IMR-90 (cell line): Measurements from ENCODE around the gene SYS1. TPM values are rescaled to one million over a fixed set of nuclear protein-coding genes. Genes with fewer than 3 reads are reported as not detected.

ENCODE experiments used
- ATAC-seq: fragments of 200-7000 bp; cut with Tn5 transposase; 2 replicates; pipeline ENCODE4 v1.9.1; 2020; ENCODE audit warnings: low read depth, mild to moderate bottlenecking, moderate library complexity
- BruUV-seq: library from RNA; stranded (reverse); fragments of 400-500 nt; replicated peaks from 2 replicates; lab custom pipeline; 2021; lab: Mats Ljungman, UMichigan
- CTCF ChIA-PET: fragments of 300-600 bp; formaldehyde crosslinking; extraction: SDS; loops from one replicate; lab custom pipeline; 2021; ENCODE audit warnings: antibody characterized with exemption; lab: Yijun Ruan, JAX
- POLR2A ChIA-PET: fragments of 300-600 bp; sonication (Branson Sonifier 250); formaldehyde crosslinking; loops from one replicate; lab custom pipeline; 2022; ENCODE audit warnings: antibody characterized with exemption; ENCODE audit not compliant: unreplicated experiment; lab: Charles Lee
- DNase-seq: peaks from one replicate; pipeline ENCODE4 v3.0.0; 2013
- H2AFZ ChIP-seq: replicated peaks from 2 replicates; pipeline ENCODE3; 2013; ENCODE audit warnings: low read length, mild to moderate bottlenecking; ENCODE audit not compliant: poor library complexity
- H2AK5ac ChIP-seq: 2 replicates; pipeline ENCODE4 v1.6.1; 2013; ENCODE audit warnings: low read depth, low read length, inconsistent platforms
- H2AK9ac ChIP-seq: replicated peaks from 2 replicates; pipeline ENCODE3; 2013; ENCODE audit warnings: mild to moderate bottlenecking, low read depth, low read length, moderate library complexity; ENCODE audit not compliant: poor library complexity
- H2BK120ac ChIP-seq: 2 replicates; pipeline ENCODE4 v1.6.1; 2013; ENCODE audit warnings: low read depth, low read length, inconsistent platforms
- H2BK15ac ChIP-seq: 3 replicates; pipeline ENCODE4 v1.6.1; 2013; ENCODE audit warnings: low read depth, low read length, inconsistent platforms
- H2BK20ac ChIP-seq: 2 replicates; pipeline ENCODE4 v1.6.1; 2013; ENCODE audit warnings: low read depth, mild to moderate bottlenecking, inconsistent platforms, low read length, moderate library complexity
- H2BK5ac ChIP-seq: 2 replicates; pipeline ENCODE4 v1.6.1; 2013; ENCODE audit warnings: mild to moderate bottlenecking, low read depth, low read length, inconsistent platforms; ENCODE audit not compliant: poor library complexity, severe bottlenecking
- H3K14ac ChIP-seq: replicated peaks from 2 replicates; pipeline ENCODE4 v1.6.1; 2013; ENCODE audit warnings: low read depth, low read length, inconsistent platforms
- H3K18ac ChIP-seq: 2 replicates; pipeline ENCODE4 v1.6.1; 2013; ENCODE audit warnings: low read depth, low read length, control low read depth
- H3K23ac ChIP-seq: 2 replicates; pipeline ENCODE4 v1.6.1; 2013; ENCODE audit warnings: low read depth, low read length, inconsistent platforms
- H3K27ac ChIP-seq: 2 replicates; pipeline ENCODE4 v1.5.1; 2013; ENCODE audit warnings: mild to moderate bottlenecking, control low read depth, low read length; ENCODE audit not compliant: insufficient read depth
- H3K27me3 ChIP-seq: 2 replicates; pipeline ENCODE4 v1.6.1; 2013; ENCODE audit warnings: low read length; ENCODE audit not compliant: control insufficient read depth, insufficient read depth
- H3K36me3 ChIP-seq: 2 replicates; pipeline ENCODE4 v1.6.1; 2013; ENCODE audit warnings: low read length, mixed read lengths; ENCODE audit not compliant: control insufficient read depth, insufficient read depth
- H3K4ac ChIP-seq: 2 replicates; pipeline ENCODE4 v1.6.1; 2013; ENCODE audit warnings: low read depth, low read length, inconsistent platforms
- H3K4me1 ChIP-seq: 2 replicates; pipeline ENCODE4 v1.6.1; 2013; ENCODE audit warnings: low read length, mixed read lengths; ENCODE audit not compliant: control insufficient read depth, insufficient read depth
- H3K4me2 ChIP-seq: 2 replicates; pipeline ENCODE4 v1.6.1; 2013; ENCODE audit warnings: low read depth, mild to moderate bottlenecking, control low read depth, low read length, moderate library complexity
- H3K4me3 ChIP-seq: 2 replicates; pipeline ENCODE4 v1.5.1; 2013; ENCODE audit warnings: low read depth, mild to moderate bottlenecking, control low read depth, low read length, moderate library complexity; ENCODE audit not compliant: insufficient read depth
- H3K56ac ChIP-seq: 2 replicates; pipeline ENCODE4 v1.6.1; 2013; ENCODE audit warnings: low read length, inconsistent platforms; ENCODE audit not compliant: insufficient read depth; ENCODE audit errors: extremely low read depth
- H3K79me1 ChIP-seq, 2 experiments: 2 replicates each; pipeline ENCODE4 v1.6.1; 2013; ENCODE audit warnings: low read length in 2 of 2, inconsistent platforms in 1 of 2, low read depth in 1 of 2
- H3K9ac ChIP-seq: 2 replicates; pipeline ENCODE4 v1.6.1; 2013; ENCODE audit warnings: low read depth, low read length, control low read depth
- H3K9me1 ChIP-seq: 2 replicates; pipeline ENCODE4 v1.6.1; 2013; ENCODE audit warnings: low read length, inconsistent platforms; ENCODE audit not compliant: insufficient read depth
- H3K9me3 ChIP-seq: 2 replicates; pipeline ENCODE4 v1.6.1; 2013; ENCODE audit warnings: low read length; ENCODE audit not compliant: control insufficient read depth, insufficient read depth
- H4K20me1 ChIP-seq: 2 replicates; pipeline ENCODE4 v1.6.1; 2013; ENCODE audit warnings: low read length, inconsistent platforms; ENCODE audit not compliant: insufficient read depth
- H4K5ac ChIP-seq: 2 replicates; pipeline ENCODE4 v1.6.1; 2013; ENCODE audit warnings: mild to moderate bottlenecking, low read depth, low read length, control low read depth
- H4K8ac ChIP-seq, 2 experiments: 2 replicates each; pipeline ENCODE4 v1.6.1; 2013; ENCODE audit warnings: low read depth in 2 of 2, low read length in 2 of 2, control low read depth in 1 of 2, inconsistent platforms in 1 of 2
- H4K91ac ChIP-seq: 2 replicates; pipeline ENCODE4 v1.6.1; 2013; ENCODE audit warnings: low read depth, low read length, inconsistent platforms; ENCODE audit not compliant: insufficient read depth
- BHLHE40 ChIP-seq: fragments of 150-350 bp; IDR thresholded peaks from 2 replicates; pipeline ENCODE4 v1.6.1; 2016; ENCODE audit warnings: mild to moderate bottlenecking, low read depth, low read length
- CEBPB ChIP-seq: IDR thresholded peaks from 2 replicates; pipeline ENCODE4 v1.6.1; 2012; ENCODE audit warnings: low read depth, low read length, improper control_type of control experiment
- MAFK ChIP-seq: IDR thresholded peaks from 2 replicates; pipeline ENCODE4 v1.6.1; 2012; ENCODE audit warnings: low read depth, low read length, improper control_type of control experiment
- NFE2L2 ChIP-seq: fragments of 150-350 bp; IDR thresholded peaks from 2 replicates; pipeline ENCODE4 v1.6.1; 2016; ENCODE audit warnings: low read depth, mild to moderate bottlenecking, low read length
- SMC3 ChIP-seq: fragments of 150-350 bp; IDR thresholded peaks from 2 replicates; pipeline ENCODE4 v1.6.1; 2016; ENCODE audit warnings: low read depth, mild to moderate bottlenecking, antibody characterized with exemption, low read length, moderate library complexity
- WGBS, 2 experiments: methylation state at CpG; one replicate each; pipeline versions ENCODE4 v1.1.5 to v1.1.7; 2013; ENCODE audit warnings: missing lambda C conversion rate in 2 of 2; ENCODE audit not compliant: insufficient read length in 1 of 2; ENCODE audit errors: extremely low coverage in 2 of 2; 5-methylcytosine and 5-hydroxymethylcytosine counted together
- dilution Hi-C: fragments of 300-500 bp; cut with HindIII; formaldehyde crosslinking; loops from one replicate; pipeline ENCODE4 v1.14.3; 2018; ENCODE audit warnings: low sequenced_read_pairs; ENCODE audit not compliant: unreplicated experiment
- in situ Hi-C: fragments of 300-500 bp; cut with MboI; formaldehyde crosslinking; loops from 3 replicates; pipeline ENCODE4 v1.14.3; 2019; ENCODE audit warnings: low sequenced_read_pairs, inconsistent platforms, mixed read lengths
- intact Hi-C: fragments of 100-400 bp; cut with micrococcal nuclease; formaldehyde crosslinking; loops from 2 replicates; pipeline ENCODE4 v1.10.0; 2022
- polyA plus RNA-seq, 3 experiments: library from polyadenylated mRNA; depleted of rRNA; stranded (reverse); fragments of >200 nt; gene quantifications; 2 replicates each; pipeline ENCODE4 v1.2.3, GENCODE V29; 2012; ENCODE audit warnings: low replicate concordance in 1 of 3
- total RNA-seq: library from RNA; depleted of rRNA; stranded (reverse); fragments of >200 nt; gene quantifications from 2 replicates; pipeline ENCODE4 v1.2.3, GENCODE V29; 2012
- TF ChIP-seq, protein P1 (sequence below): conservative IDR thresholded peaks from 2 replicates; pipeline ENCODE4 v1.5.1; 2012; ENCODE audit warnings: mild to moderate bottlenecking, low read depth, low read length, improper control_type of control experiment

The SYS1 gene
- total and polyA plus RNA-seq, 2 of the 4 experiments (the other 2 are of a cell fraction), result 12.9 to 24.6 TPM

- H3K4ac ChIP-seq, result peak overlapping the region; percentile 54
- CTCF ChIA-PET, result no interaction called here
- intact Hi-C loops, result no loop called here
Measured at GRCh38 chr20:45345104-45345936, 17.6 kb upstream of the SYS1 start.

More at GRCh38 chr20:45345104-45345936, 17.6 kb upstream of the SYS1 start:
- Histone ChIP-seq H3K14ac (peak overlapping the region; percentile 94), H4K20me1 (peaks cover 42% of the 10 kb centered on the region), H3K9me3 (no peaks in the 10 kb centered on the region), H2BK5ac (peak overlapping the region; percentile 73), H2BK15ac (peak overlapping the region; percentile 32; the same call in 2 of the 3 replicates), H3K4me1 (peaks cover 48% of the 10 kb centered on the region), H3K79me1 (peaks cover 0 to 74% of the 10 kb centered on the region in 2 experiments; a peak in 3 of 4 replicates), H4K8ac (peak overlapping the region; percentile 32 to 43; a peak in 2 of 4 replicates), H2AK9ac (peak overlapping the region; percentile 43), H4K5ac (peak overlapping the region; percentile 39; the same call in 1 of the 2 replicates), H2BK120ac (peak overlapping the region; percentile 84), H3K36me3 (peaks cover 16% of the 10 kb centered on the region), H3K23ac (peak overlapping the region; percentile 92), H3K9me1 (peaks cover 20% of the 10 kb centered on the region; the same call in 1 of the 2 replicates), H4K91ac (peak overlapping the region; percentile 80), H3K56ac (peak overlapping the region; percentile 24), H2AFZ (no peak overlapping the region), H3K27me3 (no peaks in the 10 kb centered on the region), H2AK5ac (peak overlapping the region; percentile 63; the same call in 1 of the 2 replicates), H3K18ac (peak overlapping the region; percentile 54), H2BK20ac (peak overlapping the region; percentile 57; the same call in 1 of the 2 replicates), H3K4me3 (peak overlapping the region; percentile 74), H3K27ac (peak overlapping the region; percentile 91), H3K4me2 (peak overlapping the region; percentile 80), H3K9ac (peak overlapping the region; percentile 95)
- in situ Hi-C loops, result loop anchor here (25.0 kb wide), 1 partner anchor 567 kb away; the partner anchor contains the start of gene PLTP
- POLR2A ChIA-PET, result interaction anchor here (1.3 to 1.9 kb wide), 3 partner anchors 10 to 426 kb away, joined by 3 to 5 read pairs (median 4); no protein-coding TSS in a partner anchor
- WGBS, 2 experiments, result 100% methylated on average over 1 of the region's 9 CpGs; no CpG with 5 or more reads in 1 of the 2 experiments
- TF ChIP-seq CEBPB (no peak), SMC3 (no peak), NFE2L2 (no peak), BHLHE40 (no peak), MAFK (no peak)
- TF ChIP-seq, protein P1, sequence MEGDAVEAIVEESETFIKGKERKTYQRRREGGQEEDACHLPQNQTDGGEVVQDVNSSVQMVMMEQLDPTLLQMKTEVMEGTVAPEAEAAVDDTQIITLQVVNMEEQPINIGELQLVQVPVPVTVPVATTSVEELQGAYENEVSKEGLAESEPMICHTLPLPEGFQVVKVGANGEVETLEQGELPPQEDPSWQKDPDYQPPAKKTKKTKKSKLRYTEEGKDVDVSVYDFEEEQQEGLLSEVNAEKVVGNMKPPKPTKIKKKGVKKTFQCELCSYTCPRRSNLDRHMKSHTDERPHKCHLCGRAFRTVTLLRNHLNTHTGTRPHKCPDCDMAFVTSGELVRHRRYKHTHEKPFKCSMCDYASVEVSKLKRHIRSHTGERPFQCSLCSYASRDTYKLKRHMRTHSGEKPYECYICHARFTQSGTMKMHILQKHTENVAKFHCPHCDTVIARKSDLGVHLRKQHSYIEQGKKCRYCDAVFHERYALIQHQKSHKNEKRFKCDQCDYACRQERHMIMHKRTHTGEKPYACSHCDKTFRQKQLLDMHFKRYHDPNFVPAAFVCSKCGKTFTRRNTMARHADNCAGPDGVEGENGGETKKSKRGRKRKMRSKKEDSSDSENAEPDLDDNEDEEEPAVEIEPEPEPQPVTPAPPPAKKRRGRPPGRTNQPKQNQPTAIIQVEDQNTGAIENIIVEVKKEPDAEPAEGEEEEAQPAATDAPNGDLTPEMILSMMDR, result no peak
- ATAC-seq (no peak), DNase-seq (no peak)
- no TSS peak for BruUV-seq
- dilution Hi-C loops, result no loop called here
